Lower leg skin (tissue), 3 donors: ENCODE data around the gene VSIR.

Experiments used
- POLR2A ChIP-seq, 2 donors: fragments of 450-650 bp; IDR thresholded peaks; one replicate each; pipeline ENCODE4 v1.6.1; 2016 to 2017; ENCODE audit warnings: antibody characterized with exemption in 2 of 2, mild to moderate bottlenecking in 1 of 2, moderate library complexity in 1 of 2
- TF ChIP-seq, protein P1 (sequence below), 3 donors: fragments of 450-650 bp; IDR thresholded peaks; one replicate each; pipeline ENCODE4 v1.5.1; 2016; ENCODE audit warnings: antibody characterized with exemption in 3 of 3, mild to moderate bottlenecking in 3 of 3, moderate library complexity in 2 of 3

DNA sequence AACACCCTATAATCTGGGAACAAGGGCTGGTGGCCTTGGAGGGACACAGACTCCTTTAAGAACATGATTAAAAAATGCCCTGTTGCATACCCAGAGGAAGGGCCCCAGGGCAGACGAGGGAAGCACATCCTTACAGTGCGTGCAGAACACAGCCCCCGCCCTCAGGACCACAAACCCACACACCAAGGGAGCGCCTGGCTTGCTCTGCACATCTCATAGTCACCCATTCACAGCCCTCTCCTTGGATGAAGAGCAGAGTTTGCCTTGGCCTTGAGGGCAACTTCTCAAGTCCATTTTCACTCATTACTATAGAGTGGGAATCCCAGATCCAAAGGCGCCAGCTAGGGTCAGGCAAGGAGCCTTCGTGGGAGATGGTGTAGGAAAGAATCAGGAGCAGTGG is 6.3 kb upstream of the VSIR start:
- TF ChIP-seq, protein P1, sequence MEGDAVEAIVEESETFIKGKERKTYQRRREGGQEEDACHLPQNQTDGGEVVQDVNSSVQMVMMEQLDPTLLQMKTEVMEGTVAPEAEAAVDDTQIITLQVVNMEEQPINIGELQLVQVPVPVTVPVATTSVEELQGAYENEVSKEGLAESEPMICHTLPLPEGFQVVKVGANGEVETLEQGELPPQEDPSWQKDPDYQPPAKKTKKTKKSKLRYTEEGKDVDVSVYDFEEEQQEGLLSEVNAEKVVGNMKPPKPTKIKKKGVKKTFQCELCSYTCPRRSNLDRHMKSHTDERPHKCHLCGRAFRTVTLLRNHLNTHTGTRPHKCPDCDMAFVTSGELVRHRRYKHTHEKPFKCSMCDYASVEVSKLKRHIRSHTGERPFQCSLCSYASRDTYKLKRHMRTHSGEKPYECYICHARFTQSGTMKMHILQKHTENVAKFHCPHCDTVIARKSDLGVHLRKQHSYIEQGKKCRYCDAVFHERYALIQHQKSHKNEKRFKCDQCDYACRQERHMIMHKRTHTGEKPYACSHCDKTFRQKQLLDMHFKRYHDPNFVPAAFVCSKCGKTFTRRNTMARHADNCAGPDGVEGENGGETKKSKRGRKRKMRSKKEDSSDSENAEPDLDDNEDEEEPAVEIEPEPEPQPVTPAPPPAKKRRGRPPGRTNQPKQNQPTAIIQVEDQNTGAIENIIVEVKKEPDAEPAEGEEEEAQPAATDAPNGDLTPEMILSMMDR (IDR thresholded peaks at IDR 0.05) = no peak
- no peak for TF ChIP-seq POLR2A (IDR thresholded peaks at IDR 0.05)
